Endothelial cell of umbilical vein (primary cell): ENCODE data around the gene PKD1L1. TPM values are rescaled to one million over a fixed set of nuclear protein-coding genes. Genes with fewer than 3 reads are reported as not detected.

Source experiments
- BruUV-seq: library from RNA; stranded (reverse); fragments of 400-500 nt; replicated peaks from 2 replicates; lab custom pipeline; 2021; lab: Mats Ljungman, UMichigan
- CTCF ChIA-PET: fragments of 300-600, 350-600 bp; sonication (Branson Sonifier 250); formaldehyde crosslinking; loops from one replicate; lab custom pipeline; 2021; ENCODE audit warnings: antibody characterized with exemption, inconsistent platforms; lab: Charles Lee
- POLR2A ChIA-PET: fragments of 300-600, 350-600 bp; sonication (Branson Sonifier 250); formaldehyde crosslinking; loops from one replicate; lab custom pipeline; 2021; ENCODE audit warnings: antibody characterized with exemption, inconsistent platforms; lab: Charles Lee
- DNase-seq: peaks from one replicate; pipeline ENCODE4 v3.0.0-alpha.2; 2011; ENCODE audit warnings: low read depth, low spot score
- FAIRE-seq: peaks from 2 replicates; lab custom pipeline; 2011; peaks lifted over from hg19 to GRCh38; lab: Jason Lieb, UNC
- H2AFZ ChIP-seq: 2 replicates; pipeline ENCODE4 v1.6.0; 2012; ENCODE audit warnings: low read depth, low read length, control low read depth, inconsistent platforms
- H3K27ac ChIP-seq: 2 replicates; pipeline ENCODE4 v1.5.1; 2011; ENCODE audit warnings: low read depth, mild to moderate bottlenecking, control low read depth, low read length, moderate library complexity; ENCODE audit not compliant: insufficient read depth
- H3K27me3 ChIP-seq, 2 experiments: 2 replicates each; pipeline versions ENCODE4 v1.6.0 to v1.6.1; 2011; ENCODE audit warnings: low read length in 2 of 2, mixed read lengths in 1 of 2; ENCODE audit not compliant: control insufficient read depth in 2 of 2, insufficient read depth in 2 of 2
- H3K36me3 ChIP-seq, 2 experiments: 2 replicates in 1 of 2; 3 replicates in 1 of 2; pipeline ENCODE4 v1.5.1; 2011; ENCODE audit warnings: low read length in 2 of 2, mild to moderate bottlenecking in 1 of 2, moderate library complexity in 1 of 2; ENCODE audit not compliant: control insufficient read depth in 2 of 2, insufficient read depth in 2 of 2; ENCODE audit errors: extremely low read depth in 1 of 2
- H3K4me1 ChIP-seq: 3 replicates; pipeline ENCODE4 v1.5.1; 2011; ENCODE audit warnings: mild to moderate bottlenecking, low read length; ENCODE audit not compliant: control insufficient read depth, insufficient read depth; ENCODE audit errors: extremely low read depth
- H3K4me2 ChIP-seq: 2 replicates; pipeline ENCODE4 v1.6.1; 2011; ENCODE audit warnings: low read length, control low read depth, mixed read lengths; ENCODE audit not compliant: insufficient read depth
- H3K4me3 ChIP-seq, 3 experiments: fragments of 200-600 bp in 1 of 3; sonication (generic), shearing (Covaris generic) in 1 of 3; replicated peaks in 1 of 3; 2 replicates each; pipeline ENCODE4 v1.5.1; 2011 to 2016; ENCODE audit warnings: control low read depth in 3 of 3, low read length in 3 of 3, mild to moderate bottlenecking in 2 of 3, inconsistent platforms in 1 of 3, low read depth in 1 of 3, moderate library complexity in 1 of 3; ENCODE audit not compliant: insufficient read depth in 1 of 3
- H3K79me2 ChIP-seq: 2 replicates; pipeline ENCODE4 v1.6.0; 2012; ENCODE audit warnings: low read length, inconsistent platforms; ENCODE audit not compliant: control insufficient read depth, insufficient read depth
- H3K9ac ChIP-seq: replicated peaks from 2 replicates; pipeline ENCODE3; 2011; ENCODE audit warnings: low read length, control low read depth; ENCODE audit not compliant: insufficient read depth; ENCODE audit errors: extremely low read depth
- H3K9me1 ChIP-seq: replicated peaks from 3 replicates; pipeline ENCODE4 v1.6.0; 2011; ENCODE audit warnings: mild to moderate bottlenecking, low read length; ENCODE audit not compliant: control insufficient read depth, insufficient read depth; ENCODE audit errors: extremely low read depth
- H3K9me3 ChIP-seq: replicated peaks from 2 replicates; pipeline ENCODE4 v1.5.1; 2012; ENCODE audit warnings: low read length, inconsistent platforms; ENCODE audit not compliant: control insufficient read depth, insufficient read depth
- H4K20me1 ChIP-seq: replicated peaks from 2 replicates; pipeline ENCODE3; 2011; ENCODE audit warnings: mild to moderate bottlenecking, low read length; ENCODE audit not compliant: control insufficient read depth, insufficient read depth; ENCODE audit errors: extremely low read depth
- EZH2 ChIP-seq: IDR thresholded peaks from 2 replicates; pipeline ENCODE4 v1.6.1; 2012; ENCODE audit warnings: borderline replicate concordance, low read depth, mild to moderate bottlenecking, moderate library complexity, low read length, inconsistent platforms; ENCODE audit not compliant: severe bottlenecking
- GATA2 ChIP-seq: IDR thresholded peaks from 2 replicates; pipeline ENCODE4 v1.7.0; 2011; ENCODE audit warnings: low read depth, mild to moderate bottlenecking, moderate library complexity, mixed read lengths, low read length; ENCODE audit not compliant: insufficient read length, insufficient read depth
- JUN ChIP-seq: IDR thresholded peaks from 2 replicates; pipeline ENCODE4 v1.6.1; 2011; ENCODE audit warnings: borderline replicate concordance, low read depth; ENCODE audit not compliant: insufficient read length, insufficient read depth
- MYC ChIP-seq: IDR thresholded peaks from one replicate; pipeline ENCODE4 v1.6.1; 2011; ENCODE audit warnings: mild to moderate bottlenecking, low read depth, low read length
- POLR2A ChIP-seq: IDR thresholded peaks from 2 replicates; pipeline ENCODE4 v1.6.1; 2012; ENCODE audit warnings: low read depth, mild to moderate bottlenecking, control low read depth, low read length
- POLR2AphosphoS5 ChIP-seq: IDR thresholded peaks from 2 replicates; pipeline ENCODE4 v1.6.1; 2012; ENCODE audit warnings: low read depth, mild to moderate bottlenecking, control low read depth, low read length, moderate library complexity; ENCODE audit not compliant: insufficient read depth
- dilution Hi-C: fragments of 300-500 bp; cut with MboI; formaldehyde crosslinking; loops from one replicate; pipeline ENCODE4 v1.15.0; 2019; ENCODE audit warnings: low sequenced_read_pairs; ENCODE audit not compliant: extremely low pct_ligation_motif_present
- intact Hi-C: fragments of 100-400 bp; cut with micrococcal nuclease; formaldehyde crosslinking; loops from one replicate; pipeline ENCODE4 v1.10.0; 2022
- polyA plus RNA-seq, 4 experiments: library from polyadenylated mRNA; depleted of rRNA in 3 of 4; stranded (reverse) in 3 of 4; unstranded in 1 of 4; fragments of >200 nt; gene quantifications; 2 replicates each; pipeline versions ENCODE4 v1.2.1 to v1.2.3, GENCODE V29; 2011 to 2012; ENCODE audit warnings: missing spikeins in 1 of 4
- total RNA-seq: library from RNA; stranded (reverse); gene quantifications from 2 replicates; pipeline ENCODE4 v1.2.3, GENCODE V29; 2021
- TF ChIP-seq, protein P1 (sequence below), 2 donors: IDR thresholded peaks; 1 replicate in 1 of 2; 2 replicates in 1 of 2; pipeline ENCODE4 v1.5.1; 2011; ENCODE audit warnings: low read length in 2 of 2, mild to moderate bottlenecking in 2 of 2, moderate library complexity in 2 of 2, control low read depth in 1 of 2, inconsistent platforms in 1 of 2, low read depth in 1 of 2; ENCODE audit not compliant: insufficient read depth in 1 of 2; ENCODE audit errors: extremely low read depth in 1 of 2

The PKD1L1 gene
- total and polyA plus RNA-seq, 2 donors (not counting 3 experiments of a cell fraction or from before 2014, with no cell fraction given), result 4.1 to 5.9 TPM

DNA sequence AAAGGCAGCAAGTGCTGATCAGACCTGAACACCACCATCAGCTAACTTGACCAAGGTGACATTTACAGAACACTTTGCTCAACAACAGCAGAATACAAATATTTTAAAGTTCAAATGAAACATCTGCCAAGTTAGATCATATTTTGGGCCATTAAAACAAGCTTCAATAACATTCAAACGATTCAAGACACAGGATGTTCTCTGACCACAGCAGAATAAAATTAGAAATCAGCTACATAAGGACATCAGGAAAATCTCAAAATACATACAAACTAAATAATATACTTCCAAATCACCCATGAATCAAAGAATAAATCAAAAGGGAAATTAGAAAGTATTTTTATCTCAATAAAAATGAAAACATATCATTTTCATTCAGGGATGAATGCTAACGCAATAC lies 173.0 kb downstream of the PKD1L1 start:
- Histone ChIP-seq H3K9ac (no peak overlapping the region), H3K36me3 (no peaks in the 10 kb centered on the region), H2AFZ (no peak overlapping the region), H3K27me3 (no peaks in the 10 kb centered on the region), H3K9me1 (no peaks in the 10 kb centered on the region), H3K4me2 (no peak overlapping the region), H3K79me2 (no peaks in the 10 kb centered on the region), H3K9me3 (no peaks in the 10 kb centered on the region), H3K4me1 (peaks cover 10% of the 10 kb centered on the region), H3K4me3 (no peak overlapping the region), H3K27ac (no peak overlapping the region), H4K20me1 (no peaks in the 10 kb centered on the region)
- intact Hi-C loops (no loop called here), dilution Hi-C loops (no loop called here)
- ChIA-PET POLR2A (no interaction called here), CTCF (interaction anchor here (0.8 to 1.5 kb wide), 6 partner anchors 9 to 151 kb away, joined by 3 to 4 read pairs (median 3); no protein-coding TSS in a partner anchor)
- no TSS peak for BruUV-seq
- DNase-seq, result no peak
- TF ChIP-seq JUN (no peak), POLR2A (no peak), GATA2 (no peak), POLR2AphosphoS5 (no peak), MYC (no peak), EZH2 (no peak)
- TF ChIP-seq, protein P1, sequence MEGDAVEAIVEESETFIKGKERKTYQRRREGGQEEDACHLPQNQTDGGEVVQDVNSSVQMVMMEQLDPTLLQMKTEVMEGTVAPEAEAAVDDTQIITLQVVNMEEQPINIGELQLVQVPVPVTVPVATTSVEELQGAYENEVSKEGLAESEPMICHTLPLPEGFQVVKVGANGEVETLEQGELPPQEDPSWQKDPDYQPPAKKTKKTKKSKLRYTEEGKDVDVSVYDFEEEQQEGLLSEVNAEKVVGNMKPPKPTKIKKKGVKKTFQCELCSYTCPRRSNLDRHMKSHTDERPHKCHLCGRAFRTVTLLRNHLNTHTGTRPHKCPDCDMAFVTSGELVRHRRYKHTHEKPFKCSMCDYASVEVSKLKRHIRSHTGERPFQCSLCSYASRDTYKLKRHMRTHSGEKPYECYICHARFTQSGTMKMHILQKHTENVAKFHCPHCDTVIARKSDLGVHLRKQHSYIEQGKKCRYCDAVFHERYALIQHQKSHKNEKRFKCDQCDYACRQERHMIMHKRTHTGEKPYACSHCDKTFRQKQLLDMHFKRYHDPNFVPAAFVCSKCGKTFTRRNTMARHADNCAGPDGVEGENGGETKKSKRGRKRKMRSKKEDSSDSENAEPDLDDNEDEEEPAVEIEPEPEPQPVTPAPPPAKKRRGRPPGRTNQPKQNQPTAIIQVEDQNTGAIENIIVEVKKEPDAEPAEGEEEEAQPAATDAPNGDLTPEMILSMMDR (IDR thresholded peaks at IDR 0.05; ENCODE audit: extremely low read depth in 1 of 2, insufficient read depth in 1 of 2, low read depth in 1 of 2, low read length in 2 of 2), result no peak
- FAIRE-seq, result peak; percentile 40
